AG04449 (cell line): ENCODE data around the gene HERC4.

ENCODE experiments used
- CTCF ChIA-PET: fragments of 350-600 bp; formaldehyde crosslinking; extraction: SDS; loops from one replicate; lab custom pipeline; 2021; ENCODE audit warnings: antibody characterized with exemption; lab: Yijun Ruan, JAX
- POLR2A ChIA-PET: fragments of 400-600, 350-600 bp; formaldehyde crosslinking; extraction: SDS; loops from one replicate; lab custom pipeline; 2020; ENCODE audit warnings: antibody characterized with exemption, inconsistent platforms; lab: Yijun Ruan, JAX
- DNase-seq: peaks from one replicate; pipeline ENCODE4 v3.0.0-alpha.2; 2010; ENCODE audit warnings: low read depth, low spot score
- H3K4me3 ChIP-seq: 2 replicates; pipeline ENCODE4 v1.5.1; 2011; ENCODE audit warnings: low read depth, mild to moderate bottlenecking, control low read depth, low read length
- TF ChIP-seq, protein P1 (sequence below): IDR thresholded peaks from one replicate; pipeline ENCODE4 v1.5.1; 2011; ENCODE audit warnings: mild to moderate bottlenecking, moderate library complexity, low read length, control low read depth, inconsistent platforms; ENCODE audit not compliant: insufficient read depth; ENCODE audit errors: missing control alignments

HERC4 gene

DNA sequence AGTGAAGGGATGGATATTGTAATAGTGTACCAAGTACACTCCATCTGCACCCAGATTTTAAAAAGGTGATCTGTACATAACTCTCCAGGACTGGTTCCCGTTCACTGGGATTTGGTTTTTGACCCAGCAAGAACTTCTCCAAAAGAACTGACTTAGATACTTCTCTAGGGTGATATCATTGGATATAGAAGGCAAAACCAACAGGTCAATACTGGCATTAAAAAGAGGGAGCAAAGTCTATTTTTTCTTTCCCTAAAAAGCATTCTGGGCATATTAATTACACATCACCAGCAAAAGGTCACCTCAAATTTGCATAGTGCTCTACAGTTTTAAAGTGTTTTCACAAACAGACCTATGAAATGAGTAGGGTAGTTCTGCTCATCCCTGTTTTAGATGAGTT is 37.8 kb upstream of the HERC4 start:
- CTCF ChIA-PET: interaction anchor here (1.3 kb wide), 1 partner anchor 43 kb away, joined by 4 read pairs; no protein-coding TSS in a partner anchor
- no peak overlapping the region for H3K4me3 ChIP-seq
- POLR2A ChIA-PET: no interaction called here
- DNase-seq: no peak
- TF ChIP-seq, protein P1, sequence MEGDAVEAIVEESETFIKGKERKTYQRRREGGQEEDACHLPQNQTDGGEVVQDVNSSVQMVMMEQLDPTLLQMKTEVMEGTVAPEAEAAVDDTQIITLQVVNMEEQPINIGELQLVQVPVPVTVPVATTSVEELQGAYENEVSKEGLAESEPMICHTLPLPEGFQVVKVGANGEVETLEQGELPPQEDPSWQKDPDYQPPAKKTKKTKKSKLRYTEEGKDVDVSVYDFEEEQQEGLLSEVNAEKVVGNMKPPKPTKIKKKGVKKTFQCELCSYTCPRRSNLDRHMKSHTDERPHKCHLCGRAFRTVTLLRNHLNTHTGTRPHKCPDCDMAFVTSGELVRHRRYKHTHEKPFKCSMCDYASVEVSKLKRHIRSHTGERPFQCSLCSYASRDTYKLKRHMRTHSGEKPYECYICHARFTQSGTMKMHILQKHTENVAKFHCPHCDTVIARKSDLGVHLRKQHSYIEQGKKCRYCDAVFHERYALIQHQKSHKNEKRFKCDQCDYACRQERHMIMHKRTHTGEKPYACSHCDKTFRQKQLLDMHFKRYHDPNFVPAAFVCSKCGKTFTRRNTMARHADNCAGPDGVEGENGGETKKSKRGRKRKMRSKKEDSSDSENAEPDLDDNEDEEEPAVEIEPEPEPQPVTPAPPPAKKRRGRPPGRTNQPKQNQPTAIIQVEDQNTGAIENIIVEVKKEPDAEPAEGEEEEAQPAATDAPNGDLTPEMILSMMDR: no peak

DNA sequence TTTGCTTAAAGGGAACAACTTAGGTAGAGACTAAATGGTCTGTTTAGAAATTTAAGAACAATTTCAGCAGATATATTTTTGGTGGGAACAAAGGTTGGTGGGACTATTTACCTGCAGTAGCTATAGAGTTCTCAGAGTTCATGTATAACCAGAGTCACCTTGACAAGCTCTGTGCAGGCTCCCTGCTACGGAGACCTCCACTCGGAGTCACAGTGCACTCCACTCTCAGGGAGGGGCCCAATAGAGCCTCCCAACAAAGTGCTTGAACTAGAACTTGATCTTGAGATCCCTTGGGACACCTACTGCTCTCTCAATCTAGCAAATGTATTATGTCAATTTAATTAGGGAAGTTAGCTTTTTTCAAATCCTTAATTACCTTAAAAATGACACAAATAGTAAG is 36.5 kb upstream of the HERC4 start:
- ChIA-PET CTCF (interaction anchor here (0.7 to 3.0 kb wide), 4 partner anchors 9 to 43 kb away, joined by 3 to 10 read pairs (median 4); no protein-coding TSS in a partner anchor), POLR2A (no interaction called here)
- no peak overlapping the region for H3K4me3 ChIP-seq
- TF ChIP-seq, protein P1: no peak
- no peak for DNase-seq

DNA sequence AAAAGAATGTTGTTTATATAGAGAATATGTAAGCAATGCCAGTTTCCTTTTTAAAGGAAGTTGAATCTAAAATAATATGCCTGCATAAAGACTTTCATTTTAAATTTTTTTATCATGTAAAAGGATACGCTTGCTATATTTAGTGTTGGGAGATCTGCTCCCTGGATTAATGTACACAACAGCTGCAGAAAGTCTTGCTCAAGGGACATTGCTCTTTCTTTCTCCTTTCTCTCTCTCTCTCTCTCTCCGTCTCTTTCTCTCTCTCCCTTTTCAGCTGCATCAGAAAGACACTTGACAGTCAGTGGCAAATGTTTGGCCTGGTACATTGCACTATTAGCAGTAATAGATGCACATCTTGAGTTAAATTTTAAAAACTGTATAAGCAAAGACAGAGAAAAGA is 34.9 kb upstream of the HERC4 start:
- H3K4me3 ChIP-seq: no peak overlapping the region
- CTCF ChIA-PET: interaction anchor here (1.3 to 3.0 kb wide), 3 partner anchors 11 to 45 kb away, joined by 3 to 10 read pairs (median 5); no protein-coding TSS in a partner anchor
- no peak for DNase-seq
- POLR2A ChIA-PET: no interaction called here
- TF ChIP-seq, protein P1: no peak

DNA sequence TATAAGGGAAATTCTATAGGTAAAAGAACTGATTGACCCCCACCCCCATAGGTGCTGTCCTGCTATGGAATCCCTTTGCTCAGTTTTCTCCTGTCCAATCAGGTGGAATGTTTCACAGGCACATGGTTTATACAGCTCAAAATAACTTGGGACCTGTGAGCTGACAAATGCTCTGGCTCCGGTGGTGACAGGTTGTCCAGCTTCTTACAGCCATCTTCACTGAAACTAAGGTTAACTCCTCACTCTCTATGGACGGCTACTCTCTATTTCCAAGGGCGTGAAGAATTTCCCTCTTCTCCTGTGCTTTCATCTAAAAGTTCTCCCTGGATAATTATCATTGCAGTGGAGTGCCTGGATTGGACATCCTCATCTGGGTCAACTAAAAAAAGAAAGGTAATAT is 34.2 kb upstream of the HERC4 start, which contains the start of gene MYPN:
Gene MYPN, plus strand, starts transcription at position 158 of the 400 bp plus-strand sequence. CDS start 11,951 bp downstream, outside the sequence.
- TF ChIP-seq, protein P1: no peak
- ChIA-PET CTCF (interaction anchor here (1.4 to 3.0 kb wide), 2 partner anchors 12 to 46 kb away, joined by 5 to 10 read pairs; no protein-coding TSS in a partner anchor), POLR2A (interaction anchor here (1.3 kb wide), 1 partner anchor 12 kb away, joined by 8 read pairs; no protein-coding TSS in a partner anchor)
- no peak for DNase-seq
- H3K4me3 ChIP-seq: peak within 1 kb of the TSS; percentile 50; the same call in 1 of the 2 replicates

DNA sequence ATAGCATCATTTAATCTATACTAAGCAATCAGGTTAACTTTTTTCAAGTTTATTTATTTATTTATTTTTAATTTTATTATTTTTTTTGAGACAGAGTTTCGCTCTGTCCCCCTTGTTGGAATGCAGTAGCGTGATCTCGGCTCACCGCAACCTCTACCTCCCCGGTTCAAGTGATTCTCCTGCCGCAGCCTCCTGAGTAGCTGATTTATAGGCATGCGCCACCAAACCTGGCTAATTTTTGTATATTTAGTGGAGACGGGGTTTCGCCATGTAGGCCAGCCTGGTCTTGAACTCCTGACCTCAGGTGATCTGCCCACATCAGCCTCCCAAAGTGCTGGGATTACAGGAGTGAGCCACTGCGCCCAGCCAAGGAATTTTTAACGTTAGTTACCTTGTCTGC is 33.6 kb upstream of the HERC4 start:
- no peak overlapping the region for H3K4me3 ChIP-seq
- ChIA-PET POLR2A (interaction anchor here (1.3 kb wide), 1 partner anchor 12 kb away, joined by 8 read pairs; no protein-coding TSS in a partner anchor), CTCF (interaction anchor here (1.4 to 3.0 kb wide), 2 partner anchors 12 to 46 kb away, joined by 5 to 10 read pairs; no protein-coding TSS in a partner anchor)
- no peak for DNase-seq
- TF ChIP-seq, protein P1: no peak

DNA sequence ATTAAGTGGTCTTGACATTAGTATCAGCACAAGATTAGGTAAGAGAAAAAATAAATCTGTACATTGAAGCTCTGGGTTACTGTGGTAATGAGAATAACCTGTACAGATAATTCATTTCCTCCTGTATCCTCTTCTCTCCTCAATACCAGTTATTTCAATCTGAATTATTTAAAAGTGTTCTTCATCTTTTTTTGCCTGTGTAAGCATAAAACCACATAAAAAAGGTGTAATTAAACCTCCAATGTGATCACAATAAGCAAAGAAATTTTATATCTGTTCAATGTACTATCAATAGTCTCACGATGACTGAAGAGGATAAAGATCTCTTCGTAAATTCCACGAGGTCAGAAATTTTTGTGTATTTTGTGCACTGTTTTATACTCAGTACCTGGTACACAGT is 33.0 kb upstream of the HERC4 start:
- CTCF ChIA-PET: interaction anchor here (0.7 to 1.0 kb wide), 2 partner anchors 48 to 99 kb away, joined by 3 read pairs; no protein-coding TSS in a partner anchor
- peak overlapping the region; percentile 50 for H3K4me3 ChIP-seq
- no peak for DNase-seq
- POLR2A ChIA-PET: interaction anchor here (1.3 to 1.5 kb wide), 2 partner anchors 11 to 13 kb away, joined by 8 to 12 read pairs; no protein-coding TSS in a partner anchor
- TF ChIP-seq, protein P1: no peak
